CD4-positive, alpha-beta T cell treated with Interleukin-12 subunit alpha and Interleukin-12 subunit beta, for 1 hour (primary cell): ENCODE data around the gene DMD.
"Not testable (repeated sequence)": the region's sequence is repeated elsewhere in the genome, so short reads cannot be mapped to it uniquely, and the experiment has no call there.

Source experiments
- DNase-seq: peaks from one replicate; pipeline ENCODE4 v3.0.0-alpha.2; 2020

DMD gene

DNA sequence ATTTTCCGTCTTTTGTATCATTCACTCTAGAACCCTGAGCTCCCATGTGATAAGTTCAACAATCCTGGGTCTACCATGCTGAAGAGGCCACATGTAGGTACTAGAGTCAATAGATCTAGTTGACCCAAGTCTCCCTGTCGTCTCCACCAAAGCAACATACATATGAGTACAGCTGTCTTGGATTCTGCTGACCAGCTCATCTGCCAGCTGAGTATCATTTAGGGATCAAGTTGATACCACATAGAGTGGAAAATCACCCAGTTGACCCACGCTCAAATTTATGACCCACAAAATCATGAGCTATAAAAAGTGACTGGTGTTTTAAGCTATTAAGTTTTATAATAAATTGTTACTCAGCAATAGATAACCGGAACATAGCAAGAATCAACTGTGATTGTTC lies 61.8 kb downstream of the DMD start:
- no peak for DNase-seq

DNA sequence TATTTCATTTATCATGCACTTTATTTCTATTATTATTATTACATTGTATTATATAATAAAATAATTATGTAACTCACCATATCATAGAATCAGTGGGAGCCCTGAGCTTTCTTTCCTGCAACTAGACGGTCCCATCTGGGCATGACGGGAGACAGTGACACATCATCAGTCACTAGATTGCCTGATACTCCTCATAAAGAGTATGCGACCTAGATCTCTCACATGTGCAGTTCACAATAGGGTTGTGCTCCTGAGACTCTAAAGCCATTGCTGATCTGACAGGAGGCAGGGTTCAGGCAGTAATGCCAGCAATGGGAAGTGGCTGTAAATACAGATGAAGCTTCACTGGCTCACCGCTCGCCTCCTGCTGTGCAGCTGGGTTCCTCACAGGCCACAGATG lies 62.3 kb downstream of the DMD start:
- no peak for DNase-seq

DNA sequence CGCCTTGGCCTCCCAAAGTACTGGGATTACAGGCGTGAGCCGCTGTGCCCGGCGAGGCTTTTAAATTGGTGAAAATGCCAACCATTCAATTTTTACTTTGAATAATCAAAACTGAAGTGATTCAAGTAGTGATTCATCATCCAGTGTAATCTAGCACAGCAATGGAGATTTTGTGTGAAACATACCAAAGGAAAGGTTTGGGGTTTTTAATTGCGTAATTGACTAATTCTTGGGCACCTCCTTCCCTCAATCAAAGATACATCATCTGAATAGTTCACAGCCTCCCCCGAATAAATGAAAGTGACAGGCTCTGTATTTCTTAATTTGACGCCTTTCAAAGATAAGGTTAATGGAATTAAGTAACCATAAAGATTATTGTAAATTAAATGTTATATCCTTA lies 69.0 kb downstream of the DMD start:
- DNase-seq: no peak

DNA sequence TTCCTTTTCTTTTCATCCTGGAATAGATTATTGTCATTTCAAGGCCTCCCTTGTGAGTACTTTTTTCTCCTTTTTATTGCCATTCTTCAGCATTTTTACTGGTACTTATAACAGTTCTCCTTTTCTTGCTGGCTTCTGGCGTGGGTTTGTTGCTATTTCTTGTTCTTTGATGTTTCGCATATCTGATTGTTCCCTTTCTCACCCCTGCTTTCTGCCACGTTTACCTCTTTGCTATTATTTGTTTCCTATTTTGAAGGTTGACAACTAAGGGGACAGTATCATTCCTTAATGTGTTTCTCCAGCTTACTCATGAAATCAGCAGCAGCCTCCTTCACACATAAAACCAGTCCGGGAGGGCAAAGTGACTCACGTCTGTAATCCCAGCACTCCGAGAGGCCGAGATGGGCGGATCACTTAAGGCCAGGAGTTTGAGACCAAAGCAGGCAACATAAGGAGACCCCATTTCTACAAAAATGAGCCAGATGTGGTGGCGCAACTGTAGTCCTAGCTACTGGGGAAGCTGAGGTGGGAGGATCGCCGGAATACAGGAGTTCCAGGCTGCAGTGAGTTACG lies 72.6 kb downstream of the DMD start:
- no peak for DNase-seq

DNA sequence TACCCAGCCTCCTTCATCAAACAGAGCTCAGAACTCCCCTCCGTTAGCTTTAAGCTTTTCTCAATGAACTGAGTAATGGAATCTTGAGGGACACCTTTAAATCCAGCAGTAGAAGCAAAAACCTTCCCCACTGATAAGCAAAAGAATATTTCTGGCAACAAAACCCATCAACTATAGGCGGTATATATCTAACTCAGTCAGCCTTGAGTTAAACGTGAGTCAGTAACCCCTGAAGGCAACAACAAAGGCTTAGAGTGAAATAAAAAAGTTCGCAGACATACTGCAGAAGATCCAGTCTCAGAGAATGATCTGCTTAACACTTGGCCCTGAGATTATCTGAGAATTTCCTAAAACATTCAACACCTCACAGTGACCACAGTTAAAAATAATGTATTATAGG lies 77.2 kb downstream of the DMD start:
- no peak for DNase-seq

DNA sequence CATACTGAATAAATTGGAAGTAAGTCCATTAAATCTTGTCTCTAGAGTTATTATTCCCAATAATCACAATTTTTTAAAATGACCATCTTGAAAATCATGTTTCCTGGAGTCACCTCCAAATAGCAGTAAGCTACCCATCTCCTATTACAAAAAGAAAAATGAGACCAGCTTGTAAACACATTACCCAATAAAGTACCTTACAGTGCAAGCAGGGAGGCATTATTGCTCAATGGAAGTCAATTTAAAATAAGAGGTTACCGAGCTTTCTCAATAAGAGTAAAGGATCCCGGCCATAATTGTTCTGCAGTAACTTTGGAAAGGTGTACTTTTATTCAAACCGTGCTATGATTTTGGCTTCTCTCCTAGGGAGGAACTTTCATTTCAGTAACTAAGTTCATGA lies 78.0 kb downstream of the DMD start:
- DNase-seq: no peak

DNA sequence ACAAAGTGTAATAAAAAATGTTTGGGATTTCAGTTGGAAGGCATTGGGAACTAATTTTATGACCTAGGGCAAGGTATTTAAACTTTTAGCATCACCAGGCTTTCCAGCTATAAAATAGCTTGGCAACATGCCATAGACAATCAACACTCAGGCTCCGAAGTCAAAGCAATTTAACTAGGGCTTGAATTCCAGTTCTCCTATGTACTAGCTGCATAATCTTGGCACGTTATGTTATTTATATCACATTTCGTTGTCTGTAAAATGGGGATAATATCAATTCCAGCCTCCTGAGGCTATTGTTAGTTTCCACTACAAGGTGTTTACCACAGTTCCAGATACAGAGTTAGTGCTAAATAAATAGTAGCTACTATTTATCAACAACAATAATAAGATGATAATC lies 78.8 kb downstream of the DMD start:
- no peak for DNase-seq

DNA sequence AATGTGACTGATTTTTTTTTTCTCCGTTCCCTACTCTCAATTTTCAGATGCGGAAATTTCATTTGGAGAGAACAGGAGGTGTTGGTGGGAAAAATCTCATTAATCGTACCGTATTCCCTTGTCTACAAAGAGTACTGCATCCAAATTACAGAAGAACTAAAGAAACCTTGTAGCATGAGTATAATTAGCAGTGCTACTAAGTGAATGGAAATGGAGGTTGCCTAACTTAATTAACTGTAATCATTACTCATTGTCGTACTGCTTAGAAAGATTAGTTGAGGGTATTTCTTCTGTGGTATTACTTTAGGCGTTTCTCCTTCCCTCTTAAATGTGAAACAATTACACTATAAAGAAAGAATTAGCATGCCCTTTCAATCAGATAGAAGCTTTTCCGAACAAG lies 81.7 kb downstream of the DMD start:
- no peak for DNase-seq

DNA sequence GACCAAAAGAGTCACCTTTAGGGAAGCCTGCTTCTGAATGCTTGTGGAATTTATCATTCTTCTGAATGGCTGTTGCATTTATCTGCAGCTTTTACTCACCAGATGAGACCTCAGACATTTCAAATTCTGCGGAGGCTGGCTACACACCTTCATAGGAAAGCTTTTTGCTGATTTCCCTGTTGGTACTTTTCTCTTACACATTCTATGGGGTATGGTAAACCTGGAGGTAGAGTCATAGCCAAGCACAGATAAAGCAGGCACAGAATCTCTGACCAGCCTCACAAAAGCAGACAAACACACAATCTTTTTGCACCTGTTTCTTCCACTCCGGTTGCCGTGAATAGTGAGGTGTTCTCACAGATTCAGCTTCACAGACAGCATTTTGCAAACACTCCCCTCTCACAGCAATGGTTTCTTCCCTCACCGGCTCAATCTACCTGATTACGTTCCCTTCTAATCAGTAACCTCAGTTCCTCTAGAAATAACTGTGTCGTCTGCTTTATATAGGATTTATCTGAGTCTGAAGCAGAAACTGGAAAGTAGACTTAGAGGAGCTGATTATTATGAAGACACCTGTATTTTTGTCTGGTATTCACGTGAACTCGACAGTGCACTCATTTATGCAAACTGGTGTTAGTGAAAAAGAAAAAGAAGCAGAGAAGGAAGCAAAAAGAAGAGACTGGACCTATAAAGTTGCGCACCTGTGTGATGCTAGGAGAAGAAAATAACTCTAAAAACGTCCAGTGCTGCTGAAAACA lies 83.1 kb downstream of the DMD start:
- DNase-seq: no peak

DNA sequence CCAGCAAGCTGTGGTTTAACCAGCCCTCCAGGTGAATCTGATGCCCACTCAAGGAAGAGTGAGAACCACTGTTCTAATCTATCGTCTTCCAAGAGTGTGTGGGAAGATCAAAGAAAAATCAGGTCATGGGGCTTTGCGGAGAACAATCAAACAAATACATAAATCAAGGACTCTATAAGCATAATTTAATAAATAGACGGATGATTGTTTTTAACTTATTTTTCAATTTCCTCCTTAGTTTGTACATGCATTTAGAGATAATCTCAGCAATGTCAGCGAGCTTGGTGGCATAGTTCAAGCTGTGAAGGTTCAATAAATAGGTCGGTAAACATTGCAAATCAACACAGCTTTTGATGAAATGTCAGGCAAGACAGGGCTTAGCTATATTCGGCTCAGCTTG lies 84.9 kb downstream of the DMD start:
- no peak for DNase-seq

DNA sequence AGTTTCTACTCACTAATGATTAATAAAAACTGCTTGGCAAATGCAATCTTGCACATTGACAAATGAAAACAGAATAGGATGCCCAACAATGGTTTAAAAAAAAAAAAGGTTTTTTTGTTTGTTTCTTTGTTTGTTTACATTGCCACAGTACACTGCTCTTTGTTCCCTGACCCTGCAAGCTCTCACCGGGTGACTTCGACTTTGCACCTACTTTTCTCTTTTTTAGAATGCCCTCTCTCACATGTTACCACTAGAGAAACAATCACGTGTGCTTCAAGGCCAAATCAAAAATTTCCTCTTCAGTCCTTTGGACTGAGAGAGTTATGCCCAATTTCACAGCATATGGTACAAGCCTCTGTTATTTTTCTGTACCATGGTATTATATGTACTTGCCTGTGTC lies 101.5 kb downstream of the DMD start:
- DNase-seq: no peak

DNA sequence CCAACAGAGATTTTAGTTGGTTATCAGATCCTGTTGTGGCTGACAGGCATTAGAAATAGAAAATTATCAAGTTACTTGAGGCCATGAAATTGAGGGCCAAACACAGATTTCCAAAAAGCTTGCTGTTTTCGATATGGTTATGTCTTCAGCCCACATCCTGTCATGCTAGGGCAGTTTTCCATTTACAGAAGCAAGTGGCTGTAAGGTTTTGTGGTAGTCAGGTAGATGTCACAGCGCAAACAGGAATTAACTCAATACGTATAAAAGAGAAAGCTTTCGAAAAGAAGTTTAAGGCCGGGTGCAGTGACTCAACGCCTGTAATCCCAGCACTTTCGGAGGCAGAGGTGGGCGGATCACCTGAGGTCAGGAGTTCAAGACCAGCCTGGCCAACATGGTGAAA lies 104.6 kb downstream of the DMD start:
- no peak for DNase-seq

DNA sequence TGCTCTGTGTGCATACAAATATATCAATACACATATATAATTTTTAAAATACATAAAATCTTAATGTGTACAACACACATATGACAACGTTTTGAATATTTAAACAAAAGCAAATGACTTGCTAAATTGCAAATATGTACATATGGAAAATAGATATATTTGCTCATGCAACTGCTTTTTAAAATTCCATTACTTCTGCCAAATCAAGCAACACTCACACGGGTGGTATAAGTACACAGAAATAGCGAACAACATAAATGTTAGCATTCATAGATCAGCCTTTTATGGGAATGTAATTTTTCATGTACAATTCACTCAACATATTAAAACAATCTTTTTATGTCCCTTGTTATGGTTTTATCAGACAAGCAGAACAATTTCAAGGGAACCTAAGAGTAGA lies 116.3 kb downstream of the DMD start:
- no peak for DNase-seq

DNA sequence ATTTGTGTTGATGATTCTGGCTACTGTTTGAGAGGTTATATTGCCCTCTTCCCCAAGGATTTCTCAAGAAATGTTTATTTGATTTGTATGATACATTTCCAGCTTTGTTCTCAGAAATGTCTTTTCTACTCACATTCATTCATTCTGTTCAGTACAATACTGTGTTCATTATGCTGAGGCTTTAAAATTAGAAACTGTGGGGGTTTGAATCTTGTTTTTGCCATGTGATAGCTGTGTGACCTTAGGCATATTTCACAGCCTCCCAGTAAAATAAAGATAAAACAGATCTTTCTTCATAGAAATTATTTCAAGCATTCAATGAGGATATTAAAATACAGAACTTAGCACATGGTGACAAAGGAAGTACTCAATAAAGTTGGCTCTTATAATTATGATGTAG lies 123.9 kb downstream of the DMD start:
- no peak for DNase-seq

DNA sequence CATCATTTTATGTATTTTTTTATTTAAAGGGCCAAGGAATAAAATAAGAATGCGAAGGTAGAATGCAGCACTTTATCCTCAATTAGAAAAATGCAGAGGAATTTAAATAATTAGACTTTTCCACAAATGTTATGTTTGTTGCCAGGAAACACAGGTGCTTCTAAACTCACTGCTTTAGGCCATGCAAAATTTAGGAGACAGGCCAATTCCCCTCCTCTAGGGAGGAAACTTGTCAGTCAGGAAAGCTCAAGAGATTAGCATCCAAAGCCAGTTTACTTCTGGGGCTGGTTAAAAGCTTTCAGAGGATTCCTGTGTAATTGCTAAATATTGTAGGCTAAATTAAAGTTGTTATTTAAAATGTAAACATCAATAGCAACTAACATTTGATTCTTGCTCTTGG lies 124.5 kb downstream of the DMD start:
- DNase-seq: no peak

DNA sequence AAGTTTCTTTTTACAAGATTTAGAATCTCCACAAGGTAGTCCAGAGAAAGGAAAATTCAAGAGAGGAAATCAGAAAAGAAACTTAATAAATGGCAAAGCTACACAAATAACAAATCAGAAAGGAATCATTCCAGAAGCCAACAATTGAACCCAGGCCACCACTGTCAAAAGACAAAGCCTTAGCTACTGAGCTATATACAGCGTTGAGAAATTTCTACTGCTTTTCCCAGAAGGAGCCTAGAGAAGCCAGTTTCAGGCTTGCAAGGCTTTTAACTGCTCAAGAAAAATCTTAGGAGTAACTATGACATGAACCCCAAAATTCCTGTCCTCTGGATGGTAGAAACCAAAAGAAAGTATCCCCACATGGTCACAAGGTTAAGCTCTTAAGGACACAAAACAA lies 129.0 kb downstream of the DMD start:
- no peak for DNase-seq

DNA sequence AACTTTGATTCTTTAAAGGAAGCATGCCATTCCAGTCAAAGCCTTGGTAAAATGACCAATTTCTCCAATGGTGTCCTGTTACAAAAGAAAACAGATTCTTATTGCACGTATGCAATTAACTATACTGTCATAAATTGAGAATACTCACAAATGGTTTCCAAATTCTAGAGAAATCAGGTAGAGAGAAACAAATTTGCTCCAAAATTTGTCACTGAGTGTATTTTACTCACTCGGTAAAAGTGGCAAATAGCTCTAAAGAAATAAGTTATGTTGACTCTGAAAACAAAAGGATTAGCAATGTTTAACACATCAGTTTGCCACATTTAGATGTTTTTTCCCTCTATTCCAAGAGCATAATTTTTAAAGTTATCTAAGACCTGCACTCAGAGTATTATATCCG lies 133.1 kb downstream of the DMD start:
- DNase-seq: no peak

DNA sequence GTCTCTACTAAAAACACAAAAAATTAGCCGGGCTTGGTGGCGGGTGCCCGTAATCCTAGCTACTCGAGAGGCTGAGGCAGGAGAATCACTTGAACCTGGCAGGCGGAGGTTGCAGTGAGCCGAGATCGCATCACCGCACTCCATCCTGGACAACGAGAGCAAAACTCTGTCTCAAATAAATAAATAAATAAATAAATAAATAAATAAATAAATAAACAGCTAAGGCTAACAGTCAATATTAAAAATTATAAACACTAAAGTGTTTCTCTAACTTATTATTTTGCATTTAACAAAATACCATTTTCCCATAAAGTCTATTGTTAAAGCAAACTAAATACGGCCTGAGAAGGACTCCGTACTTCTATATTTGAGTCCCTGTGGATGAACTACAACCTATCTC lies 137.7 kb downstream of the DMD start:
- DNase-seq: not testable (repeated sequence)

DNA sequence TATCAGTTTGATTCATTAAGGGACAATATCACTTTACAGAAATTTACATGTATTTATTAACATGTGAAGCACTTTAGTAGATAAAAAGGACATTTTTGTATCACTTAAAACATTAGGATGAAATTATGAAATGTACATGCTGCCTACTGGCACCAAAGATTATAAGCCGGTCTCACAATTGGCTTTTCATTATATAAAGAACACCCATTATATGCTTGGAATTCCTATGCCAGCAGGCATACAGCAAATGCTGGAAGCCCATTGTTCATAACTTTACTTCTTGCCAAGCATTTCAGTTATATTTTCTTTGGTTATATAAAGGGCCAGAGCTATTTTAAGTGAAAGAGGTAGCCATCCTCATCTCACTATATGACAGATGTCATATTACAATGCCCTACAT lies 145.9 kb downstream of the DMD start:
- DNase-seq: no peak

DNA sequence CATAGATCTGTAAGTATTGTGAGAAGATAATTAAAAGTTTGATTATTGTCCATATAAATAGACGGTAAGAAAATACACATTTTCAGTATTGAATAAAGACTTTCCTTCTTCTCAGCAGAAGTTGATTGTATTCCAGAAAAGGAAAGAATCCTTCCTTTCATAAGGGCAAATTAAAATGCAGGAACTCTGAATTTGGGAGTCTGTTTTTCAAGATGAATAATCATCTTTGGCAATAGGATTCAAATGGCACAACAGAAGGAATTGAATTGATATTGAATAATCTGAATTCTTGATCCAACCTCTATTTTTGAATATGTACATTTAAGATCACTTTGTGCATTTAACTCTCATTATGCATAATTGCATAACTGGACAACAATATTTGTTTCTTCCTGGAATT lies 149.3 kb downstream of the DMD start:
- DNase-seq: no peak

DNA sequence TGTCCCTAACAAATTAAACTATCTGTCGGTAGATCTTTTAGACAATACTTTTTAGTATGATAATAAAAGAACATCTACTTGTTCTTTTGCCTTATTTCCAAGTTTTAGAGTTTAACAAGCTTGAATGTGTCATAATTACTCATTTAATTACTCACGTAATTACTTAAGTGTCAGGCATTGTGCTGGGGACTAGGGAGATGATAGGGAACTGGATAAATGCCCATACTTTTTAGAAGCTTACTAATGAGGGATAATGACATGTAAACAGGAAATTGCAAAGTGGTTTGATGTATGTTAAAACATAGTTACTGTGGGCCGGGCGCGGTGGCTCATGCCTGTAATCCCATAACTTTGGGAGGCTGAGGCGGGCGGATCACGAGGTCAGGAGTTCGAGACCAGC lies 158.3 kb downstream of the DMD start:
- DNase-seq: no peak

DNA sequence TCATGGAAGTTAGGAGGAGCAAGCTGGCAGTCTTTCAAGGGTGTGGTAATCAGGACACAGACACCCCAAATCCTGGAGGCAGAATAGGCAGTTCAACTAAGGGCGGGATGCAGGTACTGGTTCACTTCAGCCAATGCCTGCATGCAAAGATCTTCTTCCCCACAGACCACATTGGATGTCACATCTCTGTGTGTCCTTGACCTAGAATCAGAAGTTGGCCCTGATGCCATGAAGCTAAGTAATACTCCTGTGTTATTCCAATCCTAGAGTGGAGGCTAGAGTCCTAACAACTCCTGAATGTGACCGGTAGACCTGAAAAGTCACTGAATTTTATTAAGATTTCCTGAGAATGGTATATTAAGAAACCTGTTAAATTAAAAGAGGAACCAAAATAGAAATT lies 165.5 kb downstream of the DMD start:
- DNase-seq: no peak

DNA sequence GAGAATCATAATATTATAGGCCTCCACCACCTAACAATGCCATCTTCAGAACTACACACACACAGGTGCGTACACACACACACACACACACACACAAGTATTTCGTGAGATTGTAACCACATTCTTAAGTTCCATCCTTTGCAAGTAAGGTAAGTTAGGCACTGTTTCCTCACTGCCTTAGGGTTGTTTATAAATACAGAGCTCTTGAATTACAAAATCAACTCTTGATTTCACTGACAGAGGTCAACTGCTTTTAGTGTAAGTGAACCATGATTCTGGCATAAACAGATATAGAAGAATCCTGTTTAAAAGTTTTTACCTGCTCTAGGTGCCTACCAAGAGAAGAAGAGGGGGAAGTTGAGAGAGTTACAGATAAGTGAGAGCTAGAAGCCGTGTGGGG lies 166.1 kb downstream of the DMD start:
- no peak for DNase-seq

DNA sequence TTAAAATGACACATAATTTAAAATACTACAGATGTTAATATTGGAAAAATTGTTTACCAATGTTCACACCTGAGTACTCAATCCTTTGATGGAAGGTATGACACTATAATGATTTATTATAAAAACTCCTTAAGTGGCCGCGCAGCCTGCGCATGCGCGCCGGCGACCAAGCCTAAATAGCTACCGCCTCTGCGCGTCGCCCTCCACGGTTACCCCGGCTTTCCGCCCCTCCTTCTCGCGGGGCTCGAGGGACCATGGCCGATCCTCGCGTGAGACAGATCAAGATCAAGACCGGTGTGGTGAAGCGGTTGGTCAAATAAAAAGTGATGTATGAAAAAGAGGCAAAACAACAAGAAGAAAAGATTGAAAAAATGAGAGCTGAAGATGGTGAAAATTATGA lies 170.2 kb downstream of the DMD start:
- no peak for DNase-seq

DNA sequence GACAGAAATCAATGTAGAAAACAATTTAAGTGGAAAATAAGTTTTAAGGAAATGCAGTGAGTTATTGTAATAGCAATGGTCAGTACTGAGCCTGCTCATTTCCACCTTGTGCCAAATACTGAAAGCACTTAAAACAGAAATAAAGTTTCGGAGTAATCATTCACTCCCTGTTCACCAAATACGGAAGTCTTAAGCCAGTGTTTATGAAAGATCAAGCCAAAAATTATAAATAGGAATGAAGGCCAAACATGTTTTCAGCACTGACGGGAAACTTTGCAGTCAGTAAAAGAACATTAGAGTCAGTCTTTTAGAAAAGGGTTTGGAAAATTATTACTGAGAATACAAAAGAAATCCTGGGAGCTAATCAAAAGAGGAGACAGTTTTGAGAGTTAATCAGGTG lies 178.6 kb downstream of the DMD start:
- no peak for DNase-seq
